ENCODE measurements around the gene PCNX2.

The PCNX2 gene

DNA sequence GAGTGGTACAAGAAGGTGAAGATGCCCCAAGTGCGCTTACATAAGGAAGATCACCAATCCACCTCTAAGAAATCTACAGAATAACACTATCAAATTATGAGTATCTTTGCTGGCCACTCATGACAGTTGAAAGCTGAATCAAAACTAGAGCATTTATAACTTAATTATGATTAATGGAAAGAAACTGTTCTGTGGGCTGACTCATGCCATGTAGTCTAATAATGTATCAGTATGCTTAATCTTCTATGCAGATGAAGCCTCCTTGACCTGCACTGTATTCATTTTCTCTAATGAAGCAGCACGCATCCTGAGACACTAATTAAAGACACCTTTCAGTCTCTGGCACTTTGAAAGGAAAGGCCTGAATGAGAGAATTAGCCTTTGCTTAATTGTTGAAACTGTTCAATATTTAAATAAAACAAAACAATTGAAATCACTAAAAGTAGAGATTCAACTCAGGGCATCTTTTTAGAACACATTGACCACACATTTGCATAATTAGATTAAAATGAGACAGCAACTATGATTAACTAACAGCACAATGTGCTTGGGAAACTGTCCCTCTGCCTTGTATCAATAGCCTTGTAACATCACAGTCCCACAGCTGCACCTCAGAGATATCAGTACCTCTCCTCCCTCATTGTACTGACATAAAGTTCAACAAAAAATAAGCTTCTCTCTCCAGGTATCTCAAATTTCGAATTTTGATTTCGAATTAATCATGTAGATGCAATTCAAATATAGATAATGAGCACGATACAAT is 239.5 kb downstream of the PCNX2 start:
- DNase-seq, result no peak

DNA sequence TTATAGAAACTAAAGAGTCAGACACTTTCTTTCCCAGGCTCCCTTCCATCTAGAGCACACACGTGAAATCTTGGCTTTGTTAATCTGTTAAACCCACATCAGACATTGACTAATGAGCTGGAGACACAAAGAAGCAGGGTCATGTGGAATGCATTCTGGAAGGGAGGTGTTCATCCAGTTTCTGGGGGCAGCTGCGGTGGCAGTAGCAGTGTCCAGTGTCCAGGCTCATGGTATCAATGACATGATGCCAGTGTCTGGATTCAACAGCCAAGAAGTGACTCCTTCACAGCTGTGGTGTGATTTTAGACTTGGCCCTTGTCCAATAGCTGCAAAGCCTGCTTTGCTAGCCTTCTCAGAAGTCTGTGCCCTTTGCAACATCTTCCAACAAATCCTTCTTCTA is 249.9 kb downstream of the PCNX2 start:
- DNase-seq, result no peak

DNA sequence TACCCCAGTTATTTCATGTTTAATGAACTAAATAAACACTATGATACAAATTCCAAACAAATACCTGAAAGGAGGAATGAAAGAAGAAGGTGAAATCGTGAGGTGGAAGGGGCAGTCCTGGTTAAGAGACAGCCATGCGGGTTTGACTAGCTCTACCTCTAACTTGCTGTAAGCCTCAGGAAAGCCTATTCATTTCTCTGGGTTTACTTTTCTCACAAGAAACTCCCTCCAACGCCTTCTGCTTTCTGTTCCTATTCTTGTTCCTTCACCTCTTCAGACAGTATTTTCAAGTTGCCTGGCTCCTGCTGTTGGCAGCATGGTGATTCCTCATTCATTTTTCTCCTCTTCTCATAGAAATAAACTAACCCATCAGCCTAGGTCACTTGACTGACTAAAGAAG is 252.7 kb downstream of the PCNX2 start:
- DNase-seq, result no peak

DNA sequence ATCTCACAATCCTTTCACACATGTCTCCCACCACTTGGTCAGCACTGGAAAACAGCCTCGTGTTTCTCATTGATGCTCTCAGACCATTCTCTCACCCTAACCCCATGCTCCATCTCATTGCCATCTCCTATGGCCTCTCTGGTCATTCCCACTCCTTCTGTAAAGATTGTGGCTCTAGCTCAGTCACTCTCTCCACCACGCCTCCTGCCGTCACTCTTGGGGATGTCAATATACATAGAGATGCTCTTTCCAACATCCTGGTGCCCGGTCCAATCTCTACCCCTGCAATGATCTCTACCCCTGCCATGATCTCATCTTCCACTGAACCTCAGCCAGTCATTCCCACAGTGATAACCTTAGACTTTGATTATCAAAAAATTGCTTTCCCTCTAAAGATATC is 255.0 kb downstream of the PCNX2 start:
- DNase-seq, result no peak

DNA sequence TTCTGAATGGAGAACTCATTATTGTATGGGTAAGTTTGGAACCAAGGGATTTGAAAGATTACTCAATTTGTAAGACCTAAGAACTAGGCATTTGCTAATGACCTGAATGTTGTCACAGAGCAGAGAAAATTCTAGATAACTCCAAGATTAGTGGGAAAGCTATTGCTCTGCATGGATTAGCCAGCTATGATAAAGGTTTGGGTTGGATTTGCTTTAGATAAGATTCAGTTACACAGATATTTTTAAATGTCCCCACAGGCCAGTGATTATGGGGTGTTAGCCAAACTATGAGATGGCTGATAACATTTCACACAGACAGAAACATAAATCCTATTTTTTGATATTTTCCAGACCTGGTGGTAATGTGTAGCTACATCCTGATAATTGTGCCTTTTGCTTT is 256.9 kb downstream of the PCNX2 start:
- DNase-seq, result no peak

DNA sequence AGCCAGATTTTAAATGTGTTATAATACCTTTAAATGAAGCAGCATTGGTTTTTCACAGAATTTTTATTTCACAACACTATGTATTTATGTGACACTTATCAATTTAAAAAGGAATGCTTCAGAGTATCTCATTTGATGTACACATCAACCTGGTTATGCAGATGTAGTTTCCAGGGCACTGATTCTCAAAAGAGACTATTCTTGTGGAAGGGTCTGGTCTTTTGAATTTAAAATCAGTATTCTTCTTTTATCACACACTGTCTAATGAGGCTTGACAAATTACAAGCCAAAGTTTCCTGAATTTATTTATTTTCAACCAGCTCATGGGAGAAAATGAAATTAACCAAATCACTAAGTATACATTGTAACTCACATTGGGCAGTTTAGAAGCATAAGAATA is 257.7 kb downstream of the PCNX2 start:
- DNase-seq, result no peak

DNA sequence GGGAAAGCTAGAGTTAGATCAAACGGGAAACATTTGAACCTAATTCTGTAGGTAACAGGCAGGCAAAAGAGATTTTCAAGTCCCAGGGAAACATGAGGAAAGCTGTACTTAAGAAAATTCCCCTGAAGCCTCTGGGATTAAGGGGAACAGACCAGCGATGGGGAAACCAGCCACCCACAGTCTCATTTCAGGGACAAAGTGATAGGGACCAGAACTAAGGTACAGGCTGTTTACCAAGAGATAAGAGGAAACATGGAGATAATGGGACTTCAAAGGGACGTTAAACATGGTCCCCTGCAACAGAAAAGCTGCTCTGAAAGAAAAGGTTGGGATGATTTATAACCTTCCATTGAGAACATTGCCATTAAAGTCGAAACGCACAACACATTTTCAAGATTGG is 260.7 kb downstream of the PCNX2 start:
- no peak for DNase-seq

DNA sequence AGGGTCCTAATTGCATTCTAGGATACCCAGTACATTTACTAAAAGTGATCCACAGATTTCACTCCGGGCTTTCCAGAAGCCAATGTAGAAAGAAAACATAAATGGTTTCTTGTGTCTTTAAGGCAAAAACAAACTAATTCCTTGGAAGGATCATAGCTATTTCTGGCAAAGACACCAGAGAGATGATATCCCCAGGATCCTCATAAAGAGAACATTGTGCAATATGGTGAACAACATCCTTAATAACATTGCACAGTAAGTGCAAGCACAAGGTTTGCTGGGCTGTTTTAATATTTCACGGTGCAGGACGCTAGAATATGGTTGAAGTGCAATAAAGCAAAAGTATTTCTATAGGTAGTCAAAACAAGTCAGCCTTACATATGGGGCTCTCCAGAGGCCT is 262.2 kb downstream of the PCNX2 start:
- DNase-seq, result no peak

DNA sequence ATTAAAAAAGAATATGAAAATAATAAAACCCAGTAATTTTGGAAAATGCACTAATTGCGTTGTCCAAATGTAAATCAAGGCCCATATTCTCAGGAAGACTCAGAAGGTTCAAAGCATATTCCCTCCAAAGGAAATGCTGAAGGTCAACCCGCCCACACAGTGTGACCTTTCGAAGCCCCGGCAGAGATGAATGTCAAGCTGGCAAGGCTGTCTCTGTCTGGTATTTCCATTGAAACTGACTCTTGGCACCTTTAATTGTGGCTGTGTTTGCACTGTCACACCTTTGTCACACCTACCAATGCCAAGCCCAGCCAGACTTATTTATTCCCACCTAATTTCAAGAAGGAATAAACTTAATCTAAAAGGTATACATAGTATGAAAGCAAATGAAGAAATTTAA is 262.6 kb downstream of the PCNX2 start:
- DNase-seq, result no peak

DNA sequence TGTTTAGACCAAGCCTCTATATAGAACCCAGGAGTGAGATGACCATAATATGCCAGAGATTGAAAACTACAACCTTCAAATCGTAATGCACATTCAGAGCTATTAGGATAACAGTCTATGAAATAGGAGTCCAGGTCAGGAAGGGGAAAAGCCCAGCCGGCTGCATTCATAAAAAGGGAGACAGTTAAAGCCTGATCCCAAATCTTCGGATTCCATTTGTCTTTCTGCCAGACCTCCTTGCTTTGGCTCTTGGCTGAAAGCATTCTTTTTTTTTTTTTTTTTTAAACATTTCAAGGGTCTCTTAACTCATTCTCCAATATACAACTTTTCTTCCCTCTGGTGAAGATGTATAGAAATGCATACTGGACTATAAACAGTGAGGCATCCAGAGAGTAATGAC is 264.0 kb downstream of the PCNX2 start:
- DNase-seq, result no peak

DNA sequence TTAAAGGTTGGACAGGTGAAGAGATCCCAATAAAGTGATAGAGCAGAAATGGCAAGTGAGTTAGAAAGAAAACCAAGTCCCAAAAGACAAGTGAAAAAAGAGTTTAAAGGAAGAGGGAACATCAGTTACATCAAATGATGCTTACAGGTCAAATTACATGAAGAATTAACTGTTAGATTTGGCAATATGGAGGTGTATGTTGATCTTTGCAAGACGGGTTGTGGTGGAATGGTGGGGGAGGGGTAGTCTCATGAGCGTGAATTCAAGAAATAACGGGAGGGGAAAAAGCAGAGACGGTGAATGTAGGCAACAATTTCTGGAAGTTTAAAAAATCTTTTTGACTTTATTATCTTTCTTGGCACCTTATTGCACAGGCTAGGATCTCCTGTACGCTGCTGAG is 268.5 kb downstream of the PCNX2 start:
- DNase-seq, result no peak

DNA sequence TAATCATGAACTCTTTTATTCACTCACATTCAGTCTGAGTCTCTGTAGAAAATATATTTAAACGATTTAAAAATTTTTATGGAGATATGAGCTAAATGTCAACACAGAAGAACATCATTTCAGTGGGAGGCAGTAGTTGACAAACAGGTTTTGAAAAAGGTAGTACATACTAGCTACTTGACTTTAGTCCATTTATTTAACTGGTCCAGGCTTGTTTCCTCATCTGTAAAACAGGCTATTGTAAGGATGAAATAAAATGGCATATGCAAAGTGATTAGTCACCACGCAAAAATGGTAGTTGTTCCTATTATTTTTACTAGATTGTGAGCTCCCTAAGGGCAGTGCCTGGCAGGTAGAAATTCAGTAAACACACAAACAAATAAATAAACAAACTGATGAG is 270.0 kb downstream of the PCNX2 start:
- DNase-seq, result no peak

DNA sequence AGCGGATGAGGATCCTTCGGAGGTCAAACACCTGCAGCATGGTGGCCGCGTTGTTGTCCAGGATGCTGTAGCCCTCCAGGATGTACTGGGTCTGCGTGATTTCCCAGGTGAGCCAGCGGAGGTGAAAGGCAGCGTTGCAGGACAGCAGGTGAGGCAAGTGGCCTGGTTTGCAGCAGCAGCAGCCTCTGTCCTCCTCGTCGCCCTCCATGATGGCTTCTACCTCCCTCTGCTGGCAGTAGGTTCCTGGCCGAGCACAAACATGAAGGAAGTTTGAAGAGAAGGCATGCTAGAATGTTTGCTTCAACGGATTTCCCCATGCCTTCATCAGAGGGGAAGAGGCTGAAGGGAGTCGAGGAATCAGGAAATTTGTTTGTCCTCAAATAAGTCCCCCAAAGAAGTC is 270.4 kb downstream of the PCNX2 start:
- peak; percentile 73 to 80 for DNase-seq

DNA sequence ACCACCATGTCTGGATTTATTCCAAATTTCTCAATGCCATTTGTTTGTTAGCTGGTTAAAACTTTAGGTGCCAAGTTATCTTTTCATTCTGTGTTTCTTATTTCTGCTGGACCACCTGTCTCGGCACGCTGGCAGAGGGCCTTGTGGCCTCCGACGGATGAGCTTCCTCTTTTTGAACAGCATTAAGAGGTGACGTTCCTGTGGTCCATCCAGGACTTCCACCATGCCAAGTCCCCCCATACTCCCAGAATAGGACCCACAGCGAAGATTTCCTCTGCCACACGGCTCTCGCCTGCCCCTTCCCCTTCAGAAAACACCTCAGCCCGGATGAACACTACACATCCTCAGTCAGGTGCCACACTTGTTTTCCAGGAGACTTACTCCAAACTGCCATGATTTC is 271.3 kb downstream of the PCNX2 start:
- DNase-seq, result no peak

DNA sequence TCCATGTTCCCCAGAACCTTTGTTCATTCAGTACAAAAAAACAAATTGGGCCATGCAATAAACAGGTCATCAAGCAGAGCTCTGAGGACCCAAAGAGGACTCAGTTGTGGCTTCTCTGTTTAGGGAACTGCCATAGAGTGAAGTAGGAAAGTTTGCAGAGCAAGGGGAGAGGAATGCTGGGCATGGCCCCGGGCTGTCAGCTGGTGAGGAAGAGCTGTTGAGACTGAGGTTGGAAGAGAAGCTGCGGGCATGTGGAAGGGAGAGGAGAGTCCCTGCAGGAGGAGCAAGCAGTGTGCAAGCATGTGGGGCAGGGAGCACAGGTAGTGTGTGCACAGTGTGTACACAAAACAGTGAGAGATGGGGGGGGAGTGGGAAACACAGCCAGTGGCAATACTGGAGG is 273.3 kb downstream of the PCNX2 start:
- no peak for DNase-seq

DNA sequence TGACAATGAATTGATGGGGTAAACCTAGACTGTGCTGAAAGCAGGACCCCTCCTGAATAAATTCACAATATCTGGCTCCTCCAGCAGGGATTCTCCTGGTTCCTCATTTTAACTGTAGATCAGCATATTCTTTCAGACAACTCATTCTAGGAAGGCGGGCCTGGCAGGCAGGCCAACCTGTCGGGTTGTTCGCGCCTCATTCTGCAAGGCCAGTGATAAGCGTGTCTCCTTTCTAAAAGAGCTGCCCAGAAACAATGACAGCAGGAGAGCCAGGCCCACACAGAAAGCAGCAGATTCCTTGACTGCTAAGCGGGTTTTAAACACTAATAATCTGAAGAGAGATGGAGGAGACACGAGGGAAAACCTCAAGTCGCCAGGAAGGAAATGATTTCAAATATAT is 275.1 kb downstream of the PCNX2 start:
- peak; percentile 40 to 47 for DNase-seq

DNA sequence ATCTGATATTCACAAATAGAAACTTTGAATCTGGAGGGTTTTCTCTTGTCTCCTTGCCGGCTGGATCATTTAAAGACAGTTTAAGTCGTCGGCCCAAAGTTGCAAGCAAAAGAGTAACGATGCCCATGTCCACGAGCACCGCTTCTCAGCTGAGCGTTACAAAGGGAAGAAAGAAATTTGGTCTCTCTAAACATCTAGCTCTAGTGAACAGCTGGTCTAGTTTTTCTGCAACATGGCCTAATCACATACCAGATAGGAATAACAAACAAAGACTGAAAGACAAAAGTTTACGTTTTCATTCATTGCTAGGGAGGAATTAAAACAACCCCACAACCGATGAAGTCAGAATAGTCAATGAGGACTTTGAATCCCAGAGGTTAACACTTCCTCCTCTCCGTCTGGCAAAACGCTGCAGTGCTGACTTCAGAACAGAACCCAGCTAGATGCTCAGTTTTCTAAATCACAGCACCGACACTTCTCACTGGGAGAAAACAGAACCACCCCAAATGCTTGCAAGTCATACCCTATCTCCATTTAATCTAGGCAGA is 275.7 kb downstream of the PCNX2 start:
- DNase-seq, result no peak

DNA sequence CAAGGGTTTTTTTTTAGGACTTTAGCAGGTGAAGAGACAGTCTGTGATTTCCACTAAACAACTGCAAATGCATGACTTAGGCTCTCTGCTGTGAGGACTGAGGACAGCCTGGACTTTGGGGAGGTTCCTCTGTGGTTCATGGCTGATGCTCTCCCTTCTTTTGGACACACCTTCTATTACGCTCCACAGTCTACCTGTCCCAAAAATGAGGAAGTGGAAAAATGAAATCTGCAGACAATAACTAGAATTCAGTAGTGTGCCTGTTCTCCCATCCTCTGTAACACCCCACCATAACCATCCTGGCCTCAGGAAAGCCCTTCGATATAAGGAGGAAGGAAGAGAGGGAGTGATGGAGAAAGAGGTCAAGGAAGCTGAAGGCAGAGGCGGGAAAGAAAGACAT is 276.4 kb downstream of the PCNX2 start:
- DNase-seq, result no peak

DNA sequence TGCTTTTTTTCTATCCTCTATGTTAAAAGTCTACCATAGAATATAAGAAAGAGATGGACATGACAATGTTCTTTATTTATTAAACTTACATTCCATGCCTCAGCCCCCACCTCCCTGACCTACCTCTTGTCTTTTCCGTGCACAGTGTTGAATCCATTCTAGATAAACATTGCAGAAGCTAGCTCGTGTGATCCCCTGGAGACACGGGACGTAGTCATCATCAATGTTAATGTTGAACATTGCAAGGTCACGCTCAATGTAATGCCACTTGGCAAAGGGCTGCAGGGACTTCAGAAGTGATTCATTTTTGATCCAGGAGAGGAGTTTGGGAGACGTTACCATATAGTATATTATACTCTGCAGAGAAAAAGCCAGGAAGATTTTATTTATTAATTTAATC is 278.7 kb downstream of the PCNX2 start:
- no peak for DNase-seq

DNA sequence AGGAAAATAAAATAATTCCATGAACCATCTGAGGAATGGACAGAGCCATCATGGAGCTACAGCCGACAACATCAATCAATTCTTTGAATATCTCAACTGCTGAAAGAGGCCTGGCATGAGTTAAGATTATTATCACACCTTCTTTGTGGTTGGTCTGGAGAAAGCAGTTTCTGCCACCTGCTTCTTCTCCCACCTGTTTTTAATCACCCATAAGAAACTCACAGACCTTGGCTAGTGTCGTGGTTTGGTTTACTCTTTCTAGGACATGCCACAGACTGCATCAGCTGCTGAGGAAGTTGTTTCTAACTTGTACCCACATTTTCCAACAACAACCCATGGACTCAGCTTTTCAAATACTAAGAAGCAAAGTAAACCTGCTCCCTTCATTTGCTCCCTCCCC is 279.6 kb downstream of the PCNX2 start:
- no peak for DNase-seq

DNA sequence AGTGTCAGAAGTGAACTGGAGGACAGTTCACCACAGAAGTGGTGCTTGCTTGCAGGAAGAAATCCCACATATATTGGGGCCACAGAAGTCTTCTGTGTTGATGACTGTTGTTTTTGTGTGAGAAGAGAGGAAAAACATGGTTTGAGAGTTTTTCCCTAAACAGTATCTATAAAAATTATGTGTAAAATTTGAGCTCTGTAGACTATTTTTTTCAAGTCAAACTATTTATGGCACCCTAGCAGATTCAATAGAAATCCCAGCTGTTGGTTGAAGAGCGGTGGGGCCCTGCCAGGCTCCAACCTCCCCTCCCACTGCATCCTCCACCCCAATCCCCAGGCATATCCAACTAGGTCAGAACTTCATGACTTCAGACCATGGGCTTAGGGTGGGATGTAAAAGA is 283.5 kb downstream of the PCNX2 start:
- DNase-seq, result no peak

DNA sequence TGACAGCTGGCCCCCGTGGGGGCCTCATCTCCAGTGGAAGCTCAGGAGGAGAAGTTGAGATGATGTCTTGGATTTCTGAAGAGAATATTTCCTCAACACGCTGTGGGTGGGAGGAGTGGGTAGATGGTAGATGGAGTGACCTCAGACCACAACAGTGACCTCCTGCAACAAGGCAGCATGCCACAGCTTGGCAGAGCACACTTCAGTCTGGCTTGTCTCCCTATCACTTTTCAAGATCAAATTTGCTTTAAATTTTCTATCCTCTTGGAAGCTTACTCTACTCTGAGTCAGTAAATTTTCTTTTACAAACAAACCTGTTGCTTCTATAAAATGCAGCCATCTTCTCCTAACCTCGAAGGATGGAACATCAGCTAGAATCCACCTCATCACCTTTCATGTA is 285.4 kb downstream of the PCNX2 start:
- DNase-seq, result no peak

DNA sequence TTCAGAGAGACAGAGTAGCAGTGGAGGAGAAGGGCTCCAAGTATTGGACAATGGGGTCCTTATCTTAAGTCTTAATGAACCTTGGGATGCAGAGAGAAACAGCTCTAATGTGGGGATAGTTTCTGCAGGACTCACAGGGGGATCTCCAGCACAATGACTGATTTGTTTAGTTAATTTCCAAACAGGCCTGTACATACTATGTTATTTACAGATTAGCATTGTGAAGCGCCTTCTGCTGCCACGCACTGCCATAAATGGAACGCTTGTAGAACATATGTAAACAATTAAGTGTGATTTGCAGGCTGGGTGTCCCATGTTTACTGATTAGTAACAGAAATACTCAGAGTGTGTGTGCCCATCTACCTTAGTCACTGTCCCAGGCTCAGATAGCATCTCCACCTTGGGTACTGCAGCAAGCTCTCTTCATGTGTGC is 289.0 kb downstream of the PCNX2 start:
- DNase-seq, result no peak

DNA sequence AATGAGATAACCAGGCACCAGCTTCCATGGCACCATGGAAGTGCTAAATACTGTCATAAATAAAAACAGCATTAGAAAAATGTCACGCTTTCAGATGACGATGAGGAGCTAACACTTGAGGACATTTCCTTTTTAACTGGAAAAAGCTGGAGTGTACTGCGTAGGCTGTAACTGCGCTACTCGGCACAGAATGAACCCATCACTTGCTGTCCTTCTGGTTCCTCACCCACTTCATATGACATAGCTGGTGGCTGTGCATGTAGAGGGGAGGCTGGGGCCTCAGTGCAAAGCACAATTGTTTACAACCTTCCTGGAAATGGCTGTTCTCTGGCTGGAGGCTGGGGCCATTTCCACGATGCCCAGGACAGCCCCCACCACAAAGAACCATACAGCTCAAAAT is 289.4 kb downstream of the PCNX2 start:
- no peak for DNase-seq

DNA sequence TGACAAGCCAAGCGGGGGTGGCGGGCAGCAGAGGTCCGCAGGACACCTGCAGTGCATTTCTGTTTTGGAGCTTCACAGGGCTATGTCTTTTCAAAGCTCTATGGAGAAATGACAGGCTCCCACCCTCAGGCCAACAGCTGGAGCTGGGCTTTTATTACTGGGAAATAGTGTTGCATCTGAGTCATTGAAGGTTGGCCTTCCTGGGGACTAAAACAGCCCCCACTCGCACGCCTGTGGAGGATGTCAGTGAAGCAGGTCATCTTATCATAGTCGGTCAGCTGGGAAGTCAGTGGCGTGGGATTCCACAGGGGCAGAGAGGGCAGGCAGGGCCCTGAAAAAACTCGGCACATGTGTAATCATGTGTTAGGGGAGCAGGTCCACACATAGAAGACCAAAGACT is 289.8 kb downstream of the PCNX2 start:
- DNase-seq, result no peak

Data from Kasumi-1 (cell line).